Activated CD4-positive, alpha-beta T cell treated with anti-CD3 and anti-CD28 coated beads for 1 hour (primary cell): Measurements from ENCODE around the gene CBX3.
"Not testable (repeated sequence)": the region's sequence is repeated elsewhere in the genome, so short reads cannot be mapped to it uniquely, and the experiment has no call there.

Experiments used
- DNase-seq: peaks from one replicate; pipeline ENCODE4 v3.0.0-alpha.2; 2020

Gene CBX3

DNA sequence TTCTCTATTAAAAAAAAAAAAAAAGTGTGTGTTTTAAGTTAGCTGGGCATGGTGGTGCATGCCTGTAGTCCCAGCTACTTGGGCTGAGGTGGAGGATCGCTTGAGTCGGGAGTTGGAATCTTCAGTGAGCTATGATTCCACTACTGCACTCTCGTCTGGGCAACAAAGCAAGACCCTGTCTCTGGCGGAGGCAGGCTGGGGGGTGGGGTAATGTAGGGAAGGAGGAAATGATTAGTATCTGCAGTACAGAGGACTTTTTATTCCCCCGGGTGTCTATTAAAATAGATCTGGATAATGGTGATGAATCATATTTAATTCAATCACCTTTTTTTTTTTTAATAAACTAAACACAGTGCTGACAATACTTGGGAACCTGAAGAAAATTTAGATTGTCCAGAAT, 6.5 kb downstream of the CBX3 start:
- DNase-seq: no peak

DNA sequence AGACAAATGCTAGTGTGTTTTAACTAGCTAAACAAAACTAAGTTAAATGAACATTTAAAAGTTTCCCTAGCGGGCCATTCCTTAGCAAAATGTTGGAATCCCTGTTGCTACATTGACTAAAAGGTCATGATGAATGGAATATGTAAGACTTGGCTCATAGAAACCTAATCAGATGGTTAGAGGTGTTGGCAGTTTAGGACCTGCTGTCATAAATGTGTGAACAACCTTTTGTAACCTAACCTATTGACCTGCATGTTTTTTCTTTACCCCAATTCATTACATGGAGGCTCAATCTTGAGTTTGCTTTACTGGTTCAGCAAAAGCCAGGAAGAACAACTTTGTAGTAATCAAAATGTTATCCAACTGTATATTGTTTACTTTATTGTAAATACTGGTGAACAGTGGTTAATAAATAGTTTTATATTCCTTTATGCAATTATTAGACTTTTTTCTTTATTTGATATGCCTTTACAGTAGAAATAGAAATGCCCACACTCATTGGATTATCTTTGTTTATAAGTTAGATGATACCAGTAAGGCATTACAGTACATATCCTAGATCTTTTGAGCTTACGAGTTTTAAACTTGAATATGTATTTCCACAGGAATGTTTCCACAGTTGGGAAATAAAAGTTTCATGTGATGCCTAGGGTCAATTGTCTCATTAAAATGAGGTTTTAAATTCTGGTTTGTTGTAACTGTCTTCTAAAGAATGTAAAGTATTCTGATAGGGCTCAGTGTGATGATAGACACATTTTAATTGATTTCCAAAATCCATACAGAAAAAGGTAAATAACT, 11.6 kb downstream of the CBX3 start:
- no peak for DNase-seq

DNA sequence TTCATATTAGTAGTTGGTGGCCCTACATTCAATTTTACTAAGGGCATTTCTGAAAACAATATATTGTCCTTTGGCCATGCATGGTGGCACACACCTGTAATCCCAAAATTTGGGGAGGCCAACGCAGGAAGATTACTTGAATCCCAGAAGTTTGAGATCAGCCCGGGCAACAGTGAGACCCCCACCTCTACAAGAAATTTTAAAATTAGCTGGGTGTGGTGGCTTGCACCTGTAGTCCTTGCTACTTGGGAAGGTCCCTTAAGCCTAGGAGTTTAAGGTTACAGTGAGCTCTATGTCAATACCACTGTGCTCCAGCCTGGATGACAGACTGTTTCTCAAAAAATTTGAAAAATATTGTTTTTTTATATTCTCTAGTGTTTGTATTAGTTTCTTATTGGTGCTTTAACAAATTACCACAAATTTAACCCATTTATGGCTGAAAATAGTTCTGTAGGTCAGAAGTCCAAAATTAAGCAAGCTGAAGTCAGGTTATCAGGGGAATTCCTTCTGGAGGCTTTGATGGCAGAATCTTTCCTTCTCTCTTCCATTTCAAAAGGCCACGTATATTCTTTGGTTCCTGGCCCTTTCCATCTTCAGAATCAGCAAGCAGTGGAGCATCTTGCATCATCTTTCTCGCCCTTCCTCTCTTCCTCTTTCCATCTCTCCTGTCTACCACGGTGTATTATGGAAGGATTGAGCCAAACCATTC, 12.4 kb downstream of the CBX3 start:
- DNase-seq: no peak

DNA sequence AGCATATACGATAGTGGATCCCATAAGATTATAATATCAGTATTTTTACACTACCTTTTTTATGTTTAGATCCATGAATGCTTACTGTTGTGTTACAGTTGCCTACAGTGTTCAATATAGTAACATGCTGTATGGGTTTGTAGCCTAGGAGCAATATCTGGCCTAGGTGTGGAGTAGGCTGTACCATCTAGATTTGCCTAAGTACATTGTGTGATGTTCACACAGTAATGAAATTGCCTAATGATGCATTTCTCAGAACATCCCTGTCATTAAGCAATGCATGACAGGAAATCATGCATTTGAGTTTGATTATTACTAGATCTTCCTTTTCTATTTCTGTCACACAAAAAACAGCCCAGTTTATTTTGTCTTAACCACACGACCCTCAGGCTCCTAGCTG, 14.5 kb downstream of the CBX3 start:
- no peak for DNase-seq

DNA sequence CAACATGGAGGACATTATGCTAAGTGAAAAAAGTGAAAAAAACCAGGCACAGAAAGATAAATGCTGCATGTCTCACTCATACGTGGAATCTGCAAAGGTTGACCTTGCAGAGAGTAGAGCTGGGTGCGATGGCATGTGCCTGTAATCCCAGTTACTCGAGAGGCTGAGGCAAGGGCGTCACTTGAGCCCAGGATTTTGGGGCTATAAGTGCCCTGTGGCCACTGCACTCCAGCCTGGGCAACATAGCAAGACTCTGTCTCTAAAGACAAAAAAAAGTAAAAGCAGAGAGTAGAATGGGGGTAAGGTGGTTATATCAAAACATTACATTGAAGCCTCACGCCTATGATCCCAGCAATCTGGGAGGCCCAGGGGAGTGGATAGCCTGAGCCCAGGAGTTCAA, 22.8 kb downstream of the CBX3 start:
- no peak for DNase-seq

DNA sequence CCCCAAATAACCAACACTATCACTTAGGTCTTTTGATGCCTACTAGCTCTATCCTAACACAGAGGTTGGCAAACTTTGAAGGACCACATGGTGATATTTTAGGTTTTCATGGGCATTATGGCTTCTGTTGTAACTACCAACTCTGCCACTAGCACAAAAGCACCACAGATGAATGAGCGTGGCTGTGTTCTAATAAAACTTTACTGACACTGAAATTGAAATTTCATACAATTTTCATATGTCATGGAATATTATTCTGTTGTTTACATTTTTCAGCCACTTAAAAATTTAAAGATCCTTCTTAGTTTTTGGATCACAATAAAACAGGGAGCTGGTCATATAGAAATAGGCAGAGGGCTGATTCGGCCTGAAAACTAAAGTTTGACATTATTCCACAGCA, 26.4 kb downstream of the CBX3 start:
- no peak for DNase-seq

DNA sequence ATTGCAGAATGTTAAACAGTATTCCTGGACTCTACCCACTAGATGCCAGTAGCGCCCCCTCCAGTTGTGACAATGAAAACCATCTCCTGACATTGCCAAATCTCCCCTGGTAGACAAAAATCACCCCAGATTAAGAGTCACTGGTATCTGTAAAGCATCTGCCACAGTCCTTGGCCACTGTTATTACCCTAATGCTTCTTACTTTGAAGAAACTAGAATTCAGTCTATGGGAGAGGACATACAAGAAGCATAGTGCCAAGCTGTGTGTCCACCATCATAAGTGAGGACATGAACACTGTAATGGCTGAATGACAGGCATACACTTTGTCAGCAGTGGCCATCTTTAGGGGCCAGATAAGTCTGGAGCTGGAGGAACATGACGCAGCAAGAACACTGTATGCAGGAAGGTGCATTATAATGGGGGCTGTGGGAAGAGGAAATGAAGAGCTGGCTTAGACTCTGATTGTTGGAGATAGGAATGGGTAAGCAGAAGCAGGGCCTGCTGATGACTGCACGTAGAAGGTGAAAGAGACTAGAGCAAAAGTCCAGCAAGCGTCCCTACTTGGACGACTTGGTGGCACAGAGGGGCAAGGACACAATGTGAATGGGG, 32.5 kb downstream of the CBX3 start:
- DNase-seq: no peak

DNA sequence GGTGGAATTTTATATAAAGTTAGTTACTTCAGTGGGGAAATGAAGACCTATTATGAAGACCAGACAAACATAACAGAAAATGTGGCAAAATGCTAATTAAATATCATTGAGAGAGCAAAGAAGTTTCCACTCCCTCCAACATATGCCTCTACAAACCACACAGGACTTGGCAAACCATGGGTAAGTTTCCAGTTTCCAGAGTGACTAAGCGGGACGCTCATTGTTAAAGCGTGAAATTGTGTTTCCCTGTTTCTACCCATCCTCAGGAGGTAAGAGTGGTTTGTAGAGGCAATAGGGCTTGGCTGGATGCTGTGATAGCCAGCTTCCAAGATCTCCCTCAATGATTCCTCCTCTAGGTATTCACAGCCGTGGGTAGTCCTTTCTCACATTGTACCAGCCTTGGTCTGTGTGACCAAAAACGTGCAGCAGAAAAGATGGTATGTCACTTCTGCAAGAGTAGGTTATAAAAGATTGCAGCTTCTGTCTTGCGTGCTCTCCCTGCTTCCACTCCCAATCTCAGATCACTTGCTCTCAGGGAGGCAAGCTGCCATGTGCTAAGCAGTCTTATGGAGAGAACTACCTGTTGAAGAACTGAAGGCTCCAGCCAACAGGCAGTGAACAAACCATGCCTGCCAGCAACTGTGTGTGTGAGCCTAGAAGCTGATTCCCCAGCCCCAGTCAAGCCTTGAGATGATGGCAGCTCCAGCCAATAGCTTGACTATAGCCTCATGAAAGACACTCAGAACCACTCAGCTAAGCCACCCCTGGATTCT, 35.7 kb downstream of the CBX3 start:
- no peak for DNase-seq

DNA sequence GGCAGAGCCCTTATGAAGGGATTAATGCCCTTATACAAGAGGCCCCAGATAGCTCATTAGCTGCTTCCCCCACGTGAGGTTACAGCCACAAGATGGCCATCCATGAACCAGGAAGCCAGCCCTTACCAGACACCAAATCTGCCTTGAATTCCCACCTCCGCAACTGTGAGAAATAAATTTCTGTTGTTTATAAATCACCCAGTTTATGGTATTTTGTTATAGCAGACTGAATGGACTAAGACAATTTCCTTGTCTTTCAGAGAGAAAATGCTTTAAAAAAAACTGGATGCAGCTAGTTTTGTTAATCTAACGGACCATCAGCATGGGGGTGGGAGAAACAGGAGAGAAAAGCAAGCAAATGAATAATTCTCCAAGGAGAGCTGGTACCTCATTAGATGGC, 36.5 kb downstream of the CBX3 start:
- DNase-seq: no peak

DNA sequence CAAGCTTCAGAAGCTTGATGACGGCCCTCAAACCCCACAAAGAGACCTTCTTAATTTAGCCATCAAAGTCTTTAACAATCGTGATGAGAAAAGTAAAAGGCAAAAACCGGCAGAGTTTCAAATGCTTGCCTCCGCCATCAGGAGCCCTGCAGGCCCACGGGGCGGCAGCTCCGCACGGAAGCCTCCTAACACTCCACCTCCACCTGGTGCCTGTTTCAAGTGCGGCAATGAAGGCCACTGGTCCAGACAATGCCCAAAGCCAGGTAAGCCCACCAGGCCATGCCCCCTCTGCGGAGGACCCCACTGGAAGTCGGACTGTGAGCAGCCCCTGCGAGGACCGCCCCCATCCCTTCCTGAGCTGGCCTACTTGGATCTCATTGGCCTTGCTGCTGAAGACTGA, 43.6 kb downstream of the CBX3 start:
- DNase-seq: no peak

DNA sequence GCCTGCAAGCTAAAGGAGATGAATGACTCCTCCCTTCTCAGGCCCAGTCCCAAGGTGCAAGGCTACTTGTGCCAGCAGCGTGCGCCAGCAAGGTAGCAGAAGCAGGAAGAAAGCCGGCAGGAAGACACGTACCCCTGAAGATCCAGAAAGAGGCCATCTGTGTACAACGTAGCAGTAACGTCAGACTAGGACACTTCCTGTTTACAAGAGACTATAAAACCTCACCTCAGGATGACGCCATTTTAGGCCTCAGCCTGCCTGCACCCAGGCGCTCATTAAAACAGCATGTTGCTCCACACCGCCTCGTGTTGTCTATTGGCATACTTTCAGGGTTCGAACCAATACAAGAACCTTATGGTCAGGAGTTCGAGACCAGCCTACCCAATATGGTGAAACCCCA, 48.7 kb downstream of the CBX3 start:
- no peak for DNase-seq

DNA sequence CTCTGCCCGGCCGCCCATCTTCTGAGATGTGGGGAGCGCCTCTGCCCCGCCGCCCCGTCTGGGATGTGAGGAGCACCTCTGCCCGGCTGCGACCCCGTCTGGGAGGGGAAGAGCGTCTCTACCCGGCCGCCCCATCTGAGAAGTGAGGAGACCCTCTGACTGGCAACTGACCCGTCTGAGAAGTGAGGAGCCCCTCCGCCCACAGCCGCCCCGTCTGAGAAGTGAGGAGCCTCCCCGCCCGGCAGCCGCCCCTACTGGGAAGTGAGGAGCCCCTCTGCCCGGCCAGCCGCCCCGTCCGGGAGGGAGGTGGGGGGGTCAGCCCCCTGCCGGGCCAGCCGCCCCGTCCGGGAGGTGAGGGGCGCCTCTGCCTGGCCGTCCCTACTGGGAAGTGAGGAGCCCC, 60.3 kb downstream of the CBX3 start:
- DNase-seq: not testable (repeated sequence)
